ACHN (cell line): ENCODE results near the gene CPLX1.
"Not testable (repeated sequence)": the region's sequence is repeated elsewhere in the genome, so short reads cannot be mapped to it uniquely, and the experiment has no call there.

Experiments
- DNase-seq: peaks from one replicate; pipeline ENCODE4 v3.0.0-alpha.2; 2015
- in situ Hi-C: cut with HindIII; loops from 2 replicates; pipeline ENCODE4 v1.10.0; 2017; ENCODE audit warnings: low sequenced_read_pairs, low pct_ligation_motif_present, low pct_unique_long_range_greater_than_20kb

CPLX1 gene

GRCh38 chr4:751676-752075 lies 74.3 kb downstream of the CPLX1 start:
- DNase-seq, result no peak
- in situ Hi-C loops, result no loop called here

GRCh38 chr4:749698-750666 lies 75.9 kb downstream of the CPLX1 start:
- no peak for DNase-seq
- in situ Hi-C loops, result no loop called here

DNA sequence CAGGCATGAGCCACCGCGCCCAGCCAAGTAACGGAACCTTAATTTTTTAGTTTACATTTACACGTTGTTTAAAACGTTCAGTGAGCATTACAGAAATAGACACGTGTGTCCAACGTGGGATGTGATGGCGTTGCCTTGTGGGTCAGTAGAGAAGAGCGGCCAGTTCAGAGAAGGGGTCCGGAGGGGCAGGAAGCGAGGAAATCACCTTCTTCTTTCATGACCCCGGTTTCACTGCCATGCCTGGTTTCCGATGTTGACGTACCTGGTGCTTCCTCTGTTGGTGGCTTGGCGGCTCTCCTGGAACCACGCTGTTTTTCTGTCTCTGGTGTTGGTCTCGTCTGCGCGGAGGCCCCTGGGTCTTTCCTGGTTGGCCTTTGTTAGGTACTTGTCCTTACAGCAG lies 77.5 kb downstream of the CPLX1 start:
- in situ Hi-C loops, result no loop called here
- DNase-seq, result no peak

- in situ Hi-C loops, result no loop called here
- no peak for DNase-seq
These were observed 78.3 kb downstream of the CPLX1 start for GRCh38 chr4:747546-748170.

DNA sequence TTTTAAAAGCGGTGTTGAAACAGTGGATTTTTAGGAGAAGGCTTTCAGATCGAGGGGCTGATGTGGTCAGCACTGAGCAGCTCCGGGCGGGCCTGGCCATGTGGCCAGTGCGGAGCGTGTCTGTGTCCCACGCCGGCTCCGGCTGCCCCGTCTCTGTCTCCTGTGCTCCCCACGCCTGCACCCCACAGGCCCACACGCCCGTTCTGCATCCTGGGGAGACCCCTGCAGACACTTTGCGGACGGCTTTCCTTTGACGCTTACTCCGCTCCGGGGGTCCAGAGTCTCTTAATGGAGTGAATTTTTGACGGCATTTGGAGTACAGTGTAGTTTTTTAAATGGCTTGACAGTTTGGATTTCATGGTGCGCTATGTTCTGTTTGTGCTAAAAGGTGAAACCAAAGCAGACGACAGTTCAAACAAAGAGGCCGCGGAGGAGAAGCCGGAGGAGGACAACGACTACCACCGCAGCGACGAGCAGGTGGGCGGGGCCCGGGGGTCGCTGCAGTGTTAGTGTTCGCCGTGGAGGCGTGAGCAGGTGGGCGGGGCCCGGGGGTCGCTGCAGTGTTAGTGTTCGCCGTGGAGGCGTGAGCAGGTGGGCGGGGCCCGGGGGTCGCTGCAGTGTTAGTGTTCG lies 81.6 kb downstream of the CPLX1 start:
- in situ Hi-C loops, result no loop called here
- DNase-seq, result no peak

DNA sequence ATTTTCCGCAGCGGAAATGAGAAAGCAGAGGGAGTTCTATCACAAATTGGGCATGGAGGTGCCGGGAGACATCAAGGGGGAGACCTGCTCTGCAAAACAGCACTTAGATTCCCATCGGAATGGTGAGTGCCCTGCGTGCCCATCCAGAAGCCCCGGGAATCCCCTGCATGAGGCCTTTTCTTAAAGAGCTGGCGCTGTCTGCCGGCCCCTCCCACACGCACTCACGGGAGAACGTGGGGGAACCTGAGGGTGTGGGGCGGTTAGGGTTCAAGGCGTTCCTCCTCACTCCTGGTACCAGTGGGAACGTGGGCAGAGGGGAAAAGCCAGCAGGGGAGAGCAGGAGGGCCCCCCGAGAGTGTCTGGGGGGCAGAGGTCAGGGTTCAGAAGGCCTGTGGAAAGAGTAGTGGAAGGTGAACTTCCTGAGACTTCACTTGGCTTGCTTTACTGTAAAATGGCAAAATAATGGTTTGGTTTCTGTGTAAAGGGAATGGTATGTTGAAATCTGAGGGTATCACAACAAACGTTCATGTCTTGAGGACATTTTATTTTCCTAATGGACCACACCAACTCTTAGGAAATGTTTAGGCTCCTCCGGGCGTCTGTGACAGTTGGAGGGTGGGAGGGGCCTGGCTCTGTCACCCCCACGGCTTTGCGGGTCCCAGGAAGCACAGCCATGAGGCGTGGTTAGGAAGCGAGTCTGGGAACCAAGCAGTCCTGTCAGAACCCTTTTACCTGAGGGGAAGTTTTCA lies 82.3 kb downstream of the CPLX1 start:
- DNase-seq, result no peak
- in situ Hi-C loops, result no loop called here

DNA sequence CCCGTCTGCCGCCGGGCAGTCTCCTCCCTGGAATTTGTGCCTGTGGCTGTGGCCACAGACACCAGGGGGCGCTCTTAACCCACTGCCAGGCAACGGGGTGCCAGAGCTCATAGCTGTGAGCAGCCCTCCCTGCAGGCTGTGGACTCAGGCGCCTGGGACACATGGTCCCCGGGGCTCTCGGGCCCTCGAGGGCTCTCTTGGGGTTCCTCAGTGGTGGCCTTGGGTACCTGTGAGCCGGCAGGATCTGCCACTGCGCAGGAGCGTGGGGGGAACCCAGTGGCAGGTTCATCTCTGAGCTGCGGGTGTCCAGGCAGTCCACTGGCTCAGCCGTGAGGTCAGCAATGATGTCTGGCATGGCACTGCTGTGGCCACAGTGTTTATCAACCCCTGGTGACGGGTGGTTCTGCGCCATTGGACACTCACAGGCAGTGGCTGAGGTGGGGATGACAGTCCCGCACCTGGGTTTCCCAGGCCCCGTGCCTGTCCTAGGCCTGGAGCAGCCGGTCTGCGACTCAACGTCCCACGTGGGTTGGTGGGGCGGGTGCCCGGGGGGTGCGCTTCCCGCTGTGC lies 83.1 kb downstream of the CPLX1 start:
- in situ Hi-C loops, result no loop called here
- peak; percentile 54 for DNase-seq

DNA sequence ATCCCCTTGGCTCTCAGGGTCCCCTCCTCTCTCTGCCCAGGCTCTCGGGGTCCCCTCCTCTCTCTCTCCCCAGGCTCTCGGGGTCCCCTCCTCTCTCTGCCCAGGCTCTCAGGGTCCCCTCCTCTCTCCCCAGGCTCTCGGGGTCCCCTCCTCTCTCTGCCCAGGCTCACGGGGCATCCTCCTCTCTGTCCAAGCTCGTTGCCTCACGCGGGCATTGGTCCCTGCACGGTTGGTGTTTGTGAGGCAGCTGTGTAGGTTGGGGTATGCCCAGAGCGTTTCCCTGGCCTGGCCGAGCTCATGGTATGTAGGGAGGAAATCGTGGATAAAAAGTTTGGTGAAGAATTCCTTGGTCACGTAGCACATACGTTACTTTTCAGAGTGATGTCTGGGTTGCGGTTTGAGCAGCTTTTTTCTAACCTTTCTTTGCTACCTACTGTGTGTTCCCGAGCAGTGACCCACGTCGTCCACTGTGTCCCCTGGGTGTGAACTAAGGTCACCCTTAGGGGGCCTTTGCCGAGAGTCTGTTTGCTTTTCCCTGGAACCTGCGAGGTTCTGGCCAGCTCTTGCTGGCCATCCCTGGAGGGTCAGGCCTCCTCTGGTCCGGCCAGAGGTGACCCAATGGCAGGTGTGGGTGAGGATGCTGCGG lies 83.7 kb downstream of the CPLX1 start:
- in situ Hi-C loops, result no loop called here
- DNase-seq, result no peak

DNA sequence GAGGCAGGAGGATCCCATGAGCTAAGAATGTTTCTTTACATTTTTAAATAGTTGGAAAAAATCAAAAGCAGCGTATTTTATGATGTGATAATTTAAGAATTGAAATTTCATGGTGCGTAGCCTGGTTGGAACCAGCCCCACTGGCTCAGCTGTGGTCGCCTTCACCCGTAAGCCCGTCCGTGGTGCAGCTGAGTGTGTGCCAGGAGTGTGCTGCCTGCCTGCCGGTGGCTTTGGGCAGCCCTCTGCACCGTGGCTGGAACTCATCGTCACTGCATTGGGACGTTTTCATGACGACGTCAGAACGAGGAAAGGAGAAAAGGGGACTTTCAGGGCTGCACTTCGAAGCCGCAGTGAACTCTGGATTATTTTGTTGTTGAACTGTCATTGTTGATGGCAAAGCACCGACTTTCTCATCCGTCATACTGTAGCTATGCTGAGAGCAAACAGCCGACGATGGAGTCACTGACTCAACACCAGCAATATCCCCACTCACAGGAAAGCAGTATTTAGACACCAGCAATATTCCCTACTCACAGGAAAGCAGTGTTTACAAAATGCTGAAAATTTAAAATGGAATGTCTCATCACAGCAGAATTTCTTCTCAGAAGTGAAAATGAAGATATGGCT lies 85.2 kb downstream of the CPLX1 start:
- DNase-seq, result no peak
- in situ Hi-C loops, result no loop called here

GRCh38 chr4:740011-740410 lies 85.9 kb downstream of the CPLX1 start:
- in situ Hi-C loops, result no loop called here
- no peak for DNase-seq

GRCh38 chr4:739569-739968 lies 86.4 kb downstream of the CPLX1 start:
- in situ Hi-C loops, result no loop called here
- DNase-seq, result no peak

DNA sequence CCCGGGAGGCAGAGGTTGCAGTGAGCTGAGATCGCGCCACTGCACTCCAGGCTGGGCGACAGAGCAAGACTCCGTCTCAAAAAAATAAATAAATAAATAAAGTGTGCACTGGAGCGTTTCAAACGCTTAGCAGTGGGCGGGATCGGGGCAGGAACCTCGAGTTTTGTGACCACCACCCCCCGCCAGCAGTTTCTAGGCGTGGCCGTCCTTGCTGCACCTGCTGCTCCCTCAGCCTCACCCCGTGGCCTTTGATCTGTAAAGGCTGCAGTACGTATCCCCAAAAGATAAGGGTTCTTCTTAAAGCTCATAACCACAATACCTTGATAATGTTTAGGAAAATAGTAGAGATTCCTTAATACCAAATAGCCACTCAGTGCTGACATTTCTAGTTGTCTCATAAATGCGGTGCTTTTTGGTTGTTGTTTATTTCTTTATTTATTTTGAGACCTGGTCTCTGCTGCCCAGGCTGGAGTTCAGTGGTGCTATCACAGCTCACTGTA lies 87.1 kb downstream of the CPLX1 start:
- DNase-seq, result no peak
- in situ Hi-C loops, result no loop called here

DNA sequence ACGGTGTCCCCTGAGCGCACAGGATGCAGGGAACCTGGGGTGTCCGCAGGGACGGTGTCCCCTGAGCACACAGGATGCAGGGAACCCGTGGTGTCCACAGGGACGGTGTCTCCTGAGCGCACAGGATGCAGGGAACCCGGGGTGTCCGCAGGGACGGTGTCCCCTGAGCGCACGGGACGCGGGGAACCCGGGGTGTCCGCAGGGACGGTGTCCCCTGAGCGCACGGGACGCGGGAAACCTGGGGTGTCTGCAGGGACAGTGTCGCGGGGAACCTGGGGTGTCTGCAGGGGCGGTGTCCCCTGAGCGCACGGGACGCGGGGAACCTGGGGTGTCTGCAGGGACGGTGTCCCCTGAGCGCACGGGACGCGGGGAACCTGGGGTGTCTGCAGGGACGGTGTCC lies 89.4 kb downstream of the CPLX1 start:
- in situ Hi-C loops, DNase-seq: not testable (repeated sequence)

DNA sequence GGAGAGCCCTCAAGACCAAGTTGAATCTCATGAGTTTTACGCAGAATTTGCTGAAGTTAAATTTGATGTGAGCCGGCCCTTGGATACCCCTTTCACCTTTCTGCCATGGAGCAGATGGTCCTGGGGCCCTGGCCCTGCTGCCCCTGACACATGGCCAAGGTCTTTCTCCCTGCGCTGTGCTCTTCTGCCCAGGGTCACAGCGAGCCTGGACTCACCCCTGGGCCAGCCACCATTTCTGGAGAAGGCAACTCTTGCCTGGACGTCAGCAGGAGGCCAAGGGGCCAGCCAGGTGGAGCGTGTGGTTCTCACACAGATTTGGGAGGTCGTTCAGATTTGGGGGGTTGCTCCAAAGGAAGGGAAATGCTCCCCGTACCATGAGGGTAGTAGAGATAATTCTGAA lies 90.3 kb downstream of the CPLX1 start:
- in situ Hi-C loops, result no loop called here
- no peak for DNase-seq
